ENCODE data around the gene PMS1.

DNA sequence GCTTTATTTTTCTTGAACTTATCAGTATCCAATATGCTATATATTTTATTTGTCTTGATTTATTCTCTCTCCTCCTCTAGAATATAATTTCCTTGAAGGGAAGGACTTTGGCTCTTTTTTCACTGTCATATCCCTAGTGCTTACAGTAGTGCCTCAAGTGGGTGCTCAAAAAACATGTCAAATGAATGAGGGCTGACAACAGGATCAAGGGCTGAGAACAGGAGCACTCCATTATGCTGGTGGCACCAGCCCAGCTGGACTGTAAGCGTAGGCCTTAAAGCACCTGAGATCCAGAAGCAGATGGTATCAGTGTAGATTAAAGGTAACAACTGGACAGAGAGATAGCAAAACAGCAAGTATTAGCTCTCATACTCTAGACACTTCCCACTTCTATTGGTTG lies 46.3 kb downstream of the PMS1 start:
- TF ChIP-seq, protein P1, sequence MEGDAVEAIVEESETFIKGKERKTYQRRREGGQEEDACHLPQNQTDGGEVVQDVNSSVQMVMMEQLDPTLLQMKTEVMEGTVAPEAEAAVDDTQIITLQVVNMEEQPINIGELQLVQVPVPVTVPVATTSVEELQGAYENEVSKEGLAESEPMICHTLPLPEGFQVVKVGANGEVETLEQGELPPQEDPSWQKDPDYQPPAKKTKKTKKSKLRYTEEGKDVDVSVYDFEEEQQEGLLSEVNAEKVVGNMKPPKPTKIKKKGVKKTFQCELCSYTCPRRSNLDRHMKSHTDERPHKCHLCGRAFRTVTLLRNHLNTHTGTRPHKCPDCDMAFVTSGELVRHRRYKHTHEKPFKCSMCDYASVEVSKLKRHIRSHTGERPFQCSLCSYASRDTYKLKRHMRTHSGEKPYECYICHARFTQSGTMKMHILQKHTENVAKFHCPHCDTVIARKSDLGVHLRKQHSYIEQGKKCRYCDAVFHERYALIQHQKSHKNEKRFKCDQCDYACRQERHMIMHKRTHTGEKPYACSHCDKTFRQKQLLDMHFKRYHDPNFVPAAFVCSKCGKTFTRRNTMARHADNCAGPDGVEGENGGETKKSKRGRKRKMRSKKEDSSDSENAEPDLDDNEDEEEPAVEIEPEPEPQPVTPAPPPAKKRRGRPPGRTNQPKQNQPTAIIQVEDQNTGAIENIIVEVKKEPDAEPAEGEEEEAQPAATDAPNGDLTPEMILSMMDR (IDR thresholded peaks at IDR 0.05), result no peak
- no peak for TF ChIP-seq POLR2A (IDR thresholded peaks at IDR 0.05)
